Stimulated activated CD8-positive, alpha-beta memory T cell treated with anti-CD3 and anti-CD28 coated beads, Interleukin-7, amount 100 ng/mL, for 24 hours (primary cell): ENCODE results near the gene OR6C75.
"Not testable (repeated sequence)": the region's sequence is repeated elsewhere in the genome, so short reads cannot be mapped to it uniquely, and the experiment has no call there.

ENCODE experiments used
- DNase-seq: peaks from one replicate; pipeline ENCODE4 v3.0.0-alpha.2; 2020; ENCODE audit warnings: low read depth

The OR6C75 gene

DNA sequence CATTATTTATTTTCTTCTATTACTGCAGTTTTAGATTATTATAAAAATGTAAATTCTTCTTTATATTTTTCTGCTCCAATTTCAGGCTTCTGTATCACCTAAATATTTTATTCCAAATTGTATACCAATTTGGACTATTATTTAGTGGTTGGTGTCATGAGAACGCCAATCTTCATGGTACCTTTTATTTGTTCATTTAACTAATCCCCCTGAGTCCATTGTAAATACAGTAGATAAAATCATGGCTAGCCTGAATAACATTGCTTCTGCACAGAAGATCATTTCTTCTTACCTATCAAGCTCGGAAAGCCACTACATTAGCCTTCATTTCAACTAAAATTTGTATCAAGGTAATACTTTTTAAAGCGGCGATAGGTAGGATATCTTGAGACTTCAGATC is at the start of gene OR6C75:
Gene OR6C75 (plus strand): TSS at position 301 of the 400 bp plus-strand sequence. CDS start 2,136 bp downstream, outside the sequence.
- no peak for DNase-seq

GRCh38 chr12:55314043-55314442 is 48.7 kb upstream of the OR6C75 start, which contains the start of gene OR6C1:
OR6C1 (plus strand) TSS chr12:55314343; CDS start chr12:55320600, 6,257 bp downstream.
- DNase-seq, result no peak

DNA sequence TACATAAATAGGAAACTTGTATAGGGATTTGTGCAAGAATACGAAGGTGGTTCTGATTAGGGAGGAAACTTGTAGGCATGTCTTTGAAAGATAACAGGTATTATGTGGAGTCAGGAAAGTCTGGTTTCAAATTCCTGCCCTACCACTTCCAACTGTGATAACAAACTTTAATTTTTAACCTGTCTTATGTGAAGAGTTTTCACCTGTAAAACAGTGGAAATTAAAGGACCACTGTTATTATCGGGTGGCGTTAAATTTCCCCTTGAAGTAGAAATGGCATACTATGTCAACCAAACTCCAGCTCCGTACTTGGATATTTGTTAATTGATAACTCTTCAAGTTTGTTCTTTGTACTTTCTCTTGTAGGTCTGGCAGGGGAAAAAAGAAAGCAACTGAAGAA is 42.6 kb upstream of the OR6C75 start:
- DNase-seq, result no peak

- DNase-seq, result not testable (repeated sequence)
Measured at GRCh38 chr12:55325801-55326200, 37.0 kb upstream of the OR6C75 start.

DNA sequence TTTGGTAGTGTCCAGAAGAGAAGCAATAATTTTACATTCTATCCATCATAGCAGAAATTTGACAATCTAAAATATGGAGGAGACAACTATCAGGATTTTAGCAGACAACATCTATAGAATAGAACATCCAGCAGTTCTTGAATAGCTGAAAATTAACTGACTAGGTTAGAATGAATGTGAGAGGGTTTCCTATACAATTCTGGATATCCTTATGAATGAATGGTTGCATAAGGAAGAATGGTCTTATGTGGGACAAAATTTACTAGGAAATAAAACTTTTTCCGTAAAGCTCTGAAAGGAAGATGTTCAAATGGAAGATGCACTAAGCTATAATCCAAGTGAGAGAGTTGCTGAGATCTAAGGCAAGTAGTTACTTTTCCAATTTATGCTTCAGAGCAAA is 32.3 kb upstream of the OR6C75 start, which contains the start of gene OR6C3:
Gene OR6C3 (plus strand): TSS at position 301 of the 400 bp plus-strand sequence. CDS start 955 bp downstream, outside the sequence.
- DNase-seq, result no peak

GRCh38 chr12:55336002-55336401 is 26.8 kb upstream of the OR6C75 start:
- DNase-seq, result no peak

DNA sequence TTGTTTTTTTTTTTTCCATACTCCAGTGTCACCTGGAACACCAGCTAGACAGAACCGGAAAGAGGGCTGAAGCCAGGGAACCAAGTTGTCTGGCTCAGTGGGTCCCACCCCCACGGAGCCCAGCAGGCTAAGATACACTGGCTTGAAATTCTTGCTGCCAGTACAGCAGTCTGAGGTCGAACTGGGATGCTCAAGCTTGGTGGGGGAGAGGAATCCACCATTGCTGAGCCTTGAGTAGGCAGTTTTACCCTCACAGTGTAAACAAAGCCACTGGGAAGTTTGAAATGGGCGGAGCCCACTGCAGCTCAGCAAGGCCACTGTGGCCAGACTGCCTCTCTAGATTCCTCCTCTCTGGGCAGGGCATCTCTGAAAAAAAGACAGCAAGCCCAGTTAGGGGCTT is 7.4 kb upstream of the OR6C75 start:
- DNase-seq, result not testable (repeated sequence)

DNA sequence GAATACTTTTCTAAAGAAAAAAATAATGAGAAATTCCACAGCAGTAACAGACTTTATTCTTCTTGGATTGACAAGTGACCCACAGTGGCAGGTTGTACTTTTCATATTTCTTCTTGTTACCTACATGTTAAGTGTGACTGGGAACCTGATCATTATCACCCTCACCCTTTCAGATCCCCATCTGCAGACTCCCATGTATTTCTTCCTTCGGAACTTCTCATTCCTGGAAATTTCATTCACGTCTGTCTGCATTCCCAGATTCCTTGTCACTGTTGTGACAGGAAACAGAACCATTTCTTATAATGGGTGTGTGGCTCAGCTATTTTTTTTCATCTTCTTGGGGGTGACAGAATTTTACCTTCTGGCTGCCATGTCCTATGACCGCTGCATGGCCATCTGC is 2.3 kb downstream of the OR6C75 start:
- no peak for DNase-seq

DNA sequence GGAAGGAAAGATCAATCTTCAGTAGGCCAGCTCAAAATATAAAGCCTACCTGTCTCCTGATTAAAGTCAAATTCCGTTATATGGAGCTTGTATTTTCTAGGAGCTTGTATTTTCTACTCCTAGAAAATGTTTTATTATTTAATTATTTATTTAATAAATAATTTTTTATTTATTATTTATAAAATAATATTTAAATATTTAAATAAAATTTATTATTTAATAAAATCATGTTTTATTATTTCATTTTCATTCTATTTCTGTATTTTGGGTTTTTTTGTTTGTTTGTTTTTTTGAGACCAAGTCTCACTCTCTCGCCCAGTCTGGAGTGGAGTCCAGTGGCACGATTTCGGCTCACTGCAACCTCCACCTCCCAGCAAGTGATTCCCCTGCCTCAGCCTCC is 9.7 kb downstream of the OR6C75 start:
- DNase-seq, result no peak

GRCh38 chr12:55385891-55386290 is 23.1 kb downstream of the OR6C75 start:
- no peak for DNase-seq

DNA sequence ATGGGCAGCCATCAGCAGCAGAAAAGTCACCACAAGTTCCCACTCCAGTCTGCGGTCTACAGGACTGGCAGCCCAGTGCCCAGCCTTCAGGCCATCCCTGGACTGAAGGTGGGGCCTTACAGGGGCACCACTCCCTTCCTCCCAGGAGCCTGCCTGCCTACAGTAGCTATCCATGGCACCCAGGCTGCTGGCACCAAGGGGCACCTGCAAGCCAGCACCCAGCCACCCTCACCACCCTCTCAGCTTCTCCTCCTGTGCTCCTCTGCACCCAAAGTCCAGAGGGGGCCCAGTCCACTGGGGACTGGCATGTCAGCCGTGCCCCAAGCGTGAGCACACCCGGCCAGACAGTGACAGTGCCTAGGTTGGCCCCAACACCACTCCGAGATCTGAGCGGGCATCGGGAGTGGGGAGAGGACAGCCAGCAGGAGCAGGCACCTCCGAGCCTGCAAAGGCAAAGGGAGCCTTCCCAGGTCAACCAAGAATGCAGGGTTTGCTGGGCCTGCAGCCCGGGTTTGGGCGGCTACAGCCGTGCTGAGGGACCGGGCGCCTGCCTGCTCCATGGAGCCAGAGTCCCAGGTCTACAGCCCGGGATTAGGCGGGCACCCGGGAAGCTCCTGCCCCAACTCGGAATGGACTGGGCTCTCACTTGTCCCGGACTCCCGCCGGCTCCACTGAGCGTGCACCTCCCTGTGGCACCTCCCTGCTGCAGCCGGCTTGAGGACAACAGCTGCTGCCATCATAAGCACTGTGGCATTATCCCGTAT is 29.4 kb downstream of the OR6C75 start:
- DNase-seq, result no peak

GRCh38 chr12:55396326-55396725 is 33.6 kb downstream of the OR6C75 start:
- DNase-seq, result no peak

GRCh38 chr12:55400229-55400628 is 37.5 kb downstream of the OR6C75 start, which contains the start of gene OR6C65:
OR6C65 (plus strand) TSS chr12:55400529; CDS start chr12:55400529, 0 bp downstream.
- no peak for DNase-seq

DNA sequence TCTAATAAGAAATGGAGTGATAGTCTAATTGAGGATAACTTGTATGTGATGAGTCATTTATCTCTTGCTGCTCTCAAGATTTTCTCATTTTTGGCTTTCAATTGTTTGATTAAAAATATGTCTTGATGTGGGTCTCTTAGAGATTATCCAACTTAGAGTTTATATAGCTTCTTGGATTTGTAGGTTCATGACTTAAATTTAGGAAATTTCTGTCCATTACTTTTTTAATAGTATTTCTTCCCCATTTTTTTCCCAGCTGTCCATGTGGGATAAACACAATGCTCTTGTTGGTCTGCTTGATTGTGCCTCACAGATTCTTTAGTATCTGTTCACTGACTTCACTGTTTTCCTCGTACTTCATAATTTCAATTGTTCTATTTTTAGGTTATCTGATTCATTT is 45.1 kb downstream of the OR6C75 start:
- no peak for DNase-seq

DNA sequence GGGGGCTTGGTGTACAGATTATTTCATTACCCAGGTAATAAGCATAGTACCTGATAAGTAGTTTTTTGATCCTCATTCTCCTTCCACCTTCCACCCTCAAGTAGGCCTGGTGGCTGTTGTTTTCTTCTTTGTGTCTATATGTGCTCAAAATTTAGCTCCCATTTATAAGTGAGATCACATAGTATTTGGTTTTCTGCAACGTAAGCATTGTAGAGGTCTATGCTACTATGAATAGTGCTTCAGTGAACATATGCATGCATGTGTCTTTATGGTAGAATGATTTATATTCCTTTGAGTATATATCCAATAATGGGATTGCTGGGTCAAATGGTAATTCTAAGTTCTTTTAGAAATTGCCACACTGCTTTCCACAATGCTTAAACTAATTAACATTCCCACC is 46.4 kb downstream of the OR6C75 start:
- not testable (repeated sequence) for DNase-seq

DNA sequence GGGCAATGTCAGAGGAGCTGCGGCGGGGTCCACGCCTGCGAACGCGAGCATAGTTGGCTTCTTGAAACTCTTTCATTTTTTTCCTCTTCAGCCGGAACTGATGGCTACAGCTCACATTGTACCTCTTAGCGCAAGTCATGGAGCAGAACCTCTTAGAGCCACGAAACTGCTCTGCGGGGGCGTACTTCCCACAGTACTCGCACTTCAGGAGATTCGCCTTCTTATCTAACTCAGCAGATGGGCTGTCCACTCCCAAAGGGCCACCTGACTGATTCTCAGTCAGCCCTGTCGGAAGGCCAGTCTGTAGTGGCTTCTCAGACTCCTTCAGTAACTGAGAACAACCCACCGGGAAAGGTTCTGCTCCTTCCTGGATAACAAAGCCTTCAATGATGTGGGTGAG is 49.4 kb downstream of the OR6C75 start:
- DNase-seq, result not testable (repeated sequence)

DNA sequence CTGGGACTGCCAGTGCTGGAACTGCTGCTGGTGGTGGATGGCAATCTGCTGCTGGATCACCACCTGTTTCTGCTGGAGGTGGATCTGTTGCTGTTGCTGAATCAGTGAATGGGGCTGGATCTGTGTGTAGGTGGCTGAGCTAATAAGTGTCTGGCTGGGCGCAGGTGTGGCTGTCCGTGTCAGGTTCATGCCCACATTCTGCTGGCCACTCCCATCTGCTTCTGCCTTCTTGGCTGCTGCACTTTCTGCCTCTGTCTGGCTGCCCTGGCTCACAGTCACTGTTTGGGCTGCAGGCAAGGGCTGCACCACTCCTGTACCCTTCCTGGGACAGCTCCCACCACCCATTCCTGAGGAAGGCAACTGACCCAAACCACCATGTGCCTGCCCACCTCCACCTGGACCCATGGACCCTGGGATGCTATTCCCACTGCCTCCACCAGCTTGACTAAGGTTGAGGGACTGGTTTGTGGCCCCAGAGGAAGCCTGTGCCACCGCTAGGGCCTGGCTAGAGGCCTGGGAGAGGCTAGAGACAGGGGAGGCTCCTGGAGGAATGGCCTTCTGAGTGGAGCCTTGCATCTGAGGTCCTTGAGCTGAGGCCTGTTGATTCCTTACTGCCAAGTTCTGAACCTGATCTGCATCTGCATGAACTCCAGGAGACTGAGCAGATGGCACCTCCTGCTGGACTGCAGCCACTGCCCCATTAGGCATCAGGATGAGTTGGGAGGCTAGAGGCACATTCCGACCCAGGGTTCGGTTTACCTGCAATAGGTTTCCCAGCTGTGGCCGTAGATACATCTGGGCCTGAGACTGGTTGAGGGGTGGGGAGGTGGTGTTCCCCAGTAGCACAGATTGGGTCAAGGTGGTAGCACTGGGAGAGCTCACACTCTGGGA is 51.0 kb downstream of the OR6C75 start:
- not testable (repeated sequence) for DNase-seq

- DNase-seq, result not testable (repeated sequence)
Measured at GRCh38 chr12:55414396-55414823, 51.6 kb downstream of the OR6C75 start.

- not testable (repeated sequence) for DNase-seq
Measured at GRCh38 chr12:55414889-55415288, 52.1 kb downstream of the OR6C75 start.

DNA sequence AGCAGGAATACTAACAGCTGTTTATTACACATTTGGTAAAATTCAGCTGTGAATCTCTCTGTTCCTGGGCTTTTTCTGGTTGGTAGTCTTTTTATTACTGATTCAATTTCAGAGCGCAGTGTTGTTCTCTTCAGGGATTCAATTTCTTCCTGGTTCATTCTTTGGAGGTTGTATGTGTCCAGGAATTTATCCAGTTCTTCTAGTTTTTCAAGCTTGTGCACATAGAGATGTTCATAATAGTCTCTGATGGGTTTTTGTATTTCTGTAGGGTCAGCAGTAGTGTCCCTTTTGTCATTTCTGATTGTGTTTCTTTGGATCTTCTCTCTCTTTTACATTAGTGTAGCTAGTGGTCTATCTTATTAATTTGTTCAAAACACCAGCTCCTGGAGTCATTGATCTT is 54.2 kb downstream of the OR6C75 start:
- no peak for DNase-seq
